GM21737 (cell line): Measurements from ENCODE around the gene FAM50B.

ENCODE experiments used
- ATAC-seq: cut with Tn5 transposase; IDR thresholded peaks from one replicate; pipeline ENCODE4 v1.9.1; 2021; ENCODE audit warnings: mild to moderate bottlenecking, moderate library complexity; ENCODE audit not compliant: unreplicated experiment

FAM50B gene

DNA sequence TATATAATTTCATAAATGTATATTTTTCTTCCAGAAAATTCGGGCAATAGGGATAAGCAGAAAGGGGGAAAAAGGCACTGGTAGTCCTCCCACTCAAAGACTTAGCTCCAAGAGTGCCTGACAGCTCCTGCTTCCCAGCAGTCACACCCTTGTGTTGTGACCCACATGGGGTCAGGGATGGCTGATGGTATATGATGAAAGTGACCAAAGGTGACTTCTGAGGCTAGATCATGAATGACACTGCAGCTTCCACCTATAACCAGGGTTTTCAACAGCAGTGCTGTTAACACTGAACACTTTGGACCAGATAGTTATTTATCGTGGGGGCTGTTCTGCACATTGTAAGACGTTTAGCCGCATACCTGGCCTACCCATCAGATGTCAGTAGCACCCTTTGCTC lies 22.3 kb downstream of the FAM50B start:
- no peak for ATAC-seq

DNA sequence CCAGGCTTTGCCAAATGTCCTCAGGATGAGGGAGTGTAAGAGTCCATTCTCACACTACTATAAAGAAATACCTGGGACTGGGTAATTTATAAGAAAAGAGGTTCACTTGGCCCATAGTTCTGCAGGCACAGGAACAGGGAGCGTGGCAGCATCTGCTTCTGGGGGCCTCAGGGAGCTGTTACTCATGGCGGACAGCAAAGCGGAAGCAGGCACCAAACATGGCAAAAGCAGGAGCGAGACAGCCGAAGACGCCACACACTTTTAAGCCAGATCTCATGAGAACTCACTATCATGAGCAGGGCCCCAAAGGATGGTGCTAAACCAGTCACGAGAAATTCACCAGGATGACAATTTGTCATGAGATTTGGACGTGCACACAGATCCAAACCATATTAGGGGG lies 22.8 kb downstream of the FAM50B start:
- ATAC-seq: no peak

DNA sequence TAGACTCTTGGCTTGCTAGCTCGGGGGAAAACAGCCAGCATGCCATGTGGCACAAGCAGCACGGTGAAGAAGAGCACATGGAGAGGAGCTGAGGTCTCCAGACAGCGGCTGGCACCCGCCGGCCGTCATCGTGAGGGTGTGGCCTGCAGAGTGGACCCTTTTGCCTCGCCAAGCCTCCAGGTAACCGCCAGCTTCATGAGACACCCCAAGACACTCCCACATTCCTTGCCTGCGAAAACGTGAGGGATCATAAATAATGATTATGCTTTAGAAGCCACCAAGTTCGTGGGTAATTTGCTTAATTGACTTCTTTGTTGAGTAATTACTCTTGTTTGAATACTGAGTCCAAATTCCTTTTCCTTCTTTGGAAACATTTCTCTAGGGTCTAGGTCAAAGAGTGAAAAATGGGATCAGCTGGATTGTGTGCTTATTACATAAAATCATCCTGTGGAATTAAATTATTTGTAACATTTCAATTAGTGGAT lies 23.2 kb downstream of the FAM50B start:
- ATAC-seq: no peak

DNA sequence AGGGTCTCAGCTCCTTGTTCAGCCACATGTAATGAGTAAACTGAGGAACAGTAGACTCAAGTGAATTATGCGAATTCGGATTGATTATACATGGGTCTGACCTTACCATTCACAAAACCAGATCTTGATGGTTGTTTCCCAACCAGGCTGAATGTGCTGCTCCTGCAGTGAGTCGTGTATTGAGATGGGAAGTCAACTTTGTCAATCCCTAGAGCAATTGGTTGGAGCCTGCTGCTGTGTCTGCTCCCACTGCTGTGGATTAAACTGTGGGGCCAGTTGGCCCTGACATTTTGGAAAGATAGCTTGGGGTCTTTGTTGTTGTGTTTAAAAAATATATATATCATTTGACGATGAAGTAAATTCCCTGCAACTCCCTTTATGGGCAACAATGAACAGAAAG lies 23.9 kb downstream of the FAM50B start:
- ATAC-seq: no peak

DNA sequence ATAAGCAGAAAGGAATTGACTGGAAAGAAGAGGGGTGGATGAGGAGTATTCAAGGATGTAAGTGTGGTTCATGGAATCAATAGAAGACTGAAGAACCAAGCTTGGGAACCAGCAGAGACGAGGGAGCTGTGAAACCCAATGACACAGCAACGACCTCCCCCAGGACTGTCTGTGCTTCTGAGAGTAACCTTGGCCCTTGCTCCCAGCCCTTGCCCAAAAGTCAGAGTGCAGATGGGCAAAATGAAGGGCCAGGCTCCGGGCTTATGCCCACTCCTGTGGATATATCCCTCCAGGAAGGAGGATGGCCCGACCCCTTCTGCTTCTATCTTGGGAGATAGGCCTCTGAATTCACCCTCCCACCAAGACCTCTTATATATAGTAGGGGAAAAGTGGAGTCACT lies 24.9 kb downstream of the FAM50B start:
- ATAC-seq: no peak

DNA sequence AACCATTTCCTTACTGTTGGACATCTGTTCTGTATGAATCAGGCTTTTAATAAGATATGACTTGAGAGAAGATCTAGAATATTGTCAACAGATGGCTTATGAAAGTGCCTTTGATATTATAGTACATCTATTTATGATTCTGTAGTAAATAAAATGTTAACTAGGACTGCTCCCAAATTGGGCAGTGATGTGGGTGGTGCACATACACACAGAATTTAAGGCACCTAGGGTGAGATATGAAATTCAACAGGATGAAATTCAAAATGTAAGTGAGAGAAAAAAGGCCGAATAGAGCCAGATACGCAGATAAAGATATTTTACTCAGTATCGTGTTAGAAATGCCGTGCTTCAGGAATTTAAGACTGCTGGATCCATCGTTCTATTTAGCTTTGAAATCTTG lies 26.3 kb downstream of the FAM50B start:
- no peak for ATAC-seq

DNA sequence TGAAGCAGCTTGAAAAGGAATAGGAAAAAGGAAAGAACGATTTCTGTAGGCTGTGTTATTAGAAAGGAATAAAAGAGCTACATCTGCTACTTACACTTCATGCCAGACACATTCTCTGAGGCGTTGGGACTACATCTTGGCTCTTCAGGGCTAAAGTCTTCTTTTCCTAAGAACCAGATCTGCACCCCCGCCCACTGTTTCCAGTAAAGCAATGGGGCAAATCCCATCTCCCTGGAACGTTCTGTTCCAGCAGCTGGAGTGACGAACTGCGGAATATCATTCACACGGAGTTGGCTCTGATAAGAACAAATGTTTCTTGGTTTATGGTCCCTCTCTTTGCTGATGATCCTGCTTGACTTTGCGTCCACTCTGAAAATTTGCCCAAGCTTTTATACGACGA lies 26.9 kb downstream of the FAM50B start:
- ATAC-seq: no peak

DNA sequence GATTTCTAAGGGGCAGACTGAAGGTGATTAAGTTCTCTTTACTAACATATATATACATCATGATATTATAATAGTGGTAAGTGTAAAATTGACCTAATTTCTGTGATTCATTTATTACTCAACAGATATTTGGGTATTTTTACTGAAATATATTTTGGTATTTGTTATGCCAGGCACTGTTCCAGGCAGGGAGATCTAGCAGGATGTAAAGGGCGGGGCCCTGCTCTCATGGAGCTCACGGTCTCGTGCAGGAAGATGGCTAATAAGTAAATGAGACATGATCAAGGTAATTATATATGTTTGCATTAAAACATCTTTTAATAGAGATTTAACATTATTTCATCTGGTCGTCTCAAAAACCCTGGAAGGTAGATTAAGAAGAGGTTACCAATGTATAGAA lies 27.7 kb downstream of the FAM50B start:
- ATAC-seq: no peak

DNA sequence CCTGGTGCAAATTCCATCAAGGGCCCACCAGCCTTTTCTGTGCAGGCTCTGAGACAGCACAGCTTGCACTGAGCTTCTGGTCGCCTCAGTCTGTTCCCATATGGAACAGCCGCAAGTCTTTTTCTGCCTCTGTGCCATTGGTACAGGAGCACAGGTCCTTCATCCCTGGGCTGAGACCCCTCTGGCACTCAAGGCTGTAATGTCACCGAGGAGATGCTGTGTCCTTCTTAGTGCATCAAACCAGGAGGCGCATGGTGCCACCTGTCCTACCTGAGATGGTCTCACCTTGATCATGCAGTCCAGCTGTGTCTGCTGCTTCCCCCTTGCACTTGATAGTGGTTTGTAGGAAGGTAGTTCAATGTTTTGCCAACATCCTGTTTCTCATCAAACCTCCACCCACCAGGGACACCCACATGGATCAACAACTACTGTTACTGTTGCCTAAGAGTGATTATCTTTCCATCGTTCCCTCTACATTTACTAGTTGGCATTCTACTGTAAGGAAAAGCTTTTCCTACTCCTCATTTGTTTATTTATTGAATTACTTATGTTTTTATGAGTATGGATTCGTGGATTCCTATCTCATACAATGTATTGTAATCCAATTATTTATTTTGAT lies 29.0 kb downstream of the FAM50B start:
- no peak for ATAC-seq

DNA sequence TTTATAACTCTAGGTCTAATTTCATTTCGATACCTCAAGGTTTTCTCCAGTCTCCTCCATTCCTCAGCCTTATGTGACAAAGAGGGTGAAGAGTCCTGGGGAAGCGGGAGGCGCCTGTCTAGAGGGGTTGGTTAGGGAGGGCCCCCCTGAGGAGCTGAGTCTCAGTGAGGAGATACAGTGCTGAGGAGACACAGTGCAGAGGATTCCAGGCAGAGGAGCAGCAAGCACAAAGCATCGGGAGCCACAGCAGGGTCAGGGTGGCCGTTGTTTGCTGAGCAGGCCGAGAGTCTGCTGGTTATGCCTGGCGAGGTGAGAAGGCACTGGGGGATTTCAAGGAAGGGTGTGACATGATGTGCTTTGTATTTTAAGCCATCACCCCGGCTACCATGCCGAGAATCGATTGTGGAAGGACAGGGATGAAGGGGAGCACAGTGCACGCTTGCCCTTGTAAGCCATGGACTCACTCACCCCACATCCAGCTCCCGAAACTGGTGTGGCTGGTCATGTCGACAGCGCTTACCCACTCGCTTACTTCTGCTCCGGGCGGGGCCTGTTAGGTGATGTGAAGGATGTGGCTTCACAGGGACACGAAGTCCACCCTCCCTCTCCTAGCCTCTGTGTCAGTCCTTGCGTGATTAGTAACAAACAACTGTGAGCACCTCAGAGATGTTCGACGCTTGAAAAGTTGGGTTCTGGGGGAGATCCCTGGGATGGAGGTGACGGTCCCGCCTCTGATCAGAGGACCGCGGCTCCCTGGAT lies 30.2 kb downstream of the FAM50B start:
- ATAC-seq: no peak

DNA sequence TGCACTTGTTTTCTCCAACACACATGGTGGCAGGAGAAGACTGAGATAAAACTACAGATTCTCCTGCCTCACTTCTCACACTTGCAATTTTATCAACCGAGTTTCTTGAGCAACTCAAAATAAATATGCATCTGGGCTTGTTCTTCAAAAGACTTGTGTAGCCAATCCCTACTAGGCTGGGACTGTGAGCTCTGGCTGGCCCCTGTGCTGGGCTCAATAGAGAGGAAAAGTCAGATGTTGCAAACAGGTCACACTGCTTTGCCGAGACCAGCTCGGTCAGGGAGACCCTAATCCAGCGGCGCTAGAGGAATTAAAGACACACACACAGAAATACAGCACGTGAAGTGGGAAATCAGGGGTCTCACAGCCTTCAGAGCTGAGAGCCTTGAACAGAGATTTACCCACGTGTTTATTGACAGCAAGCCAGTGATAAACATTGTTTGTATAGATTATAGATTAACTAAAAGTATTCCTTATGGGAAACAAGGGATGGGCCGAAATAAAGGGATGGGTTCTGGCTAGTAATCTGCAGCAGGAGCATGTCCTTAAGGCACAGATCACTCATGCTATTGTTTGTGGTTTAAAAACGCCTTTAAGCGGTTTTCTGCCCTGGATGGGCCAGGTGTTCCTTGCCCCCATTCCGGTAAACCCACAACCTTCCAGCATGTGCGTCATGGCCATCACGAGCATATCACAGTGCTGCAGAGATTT lies 32.7 kb downstream of the FAM50B start:
- no peak for ATAC-seq

DNA sequence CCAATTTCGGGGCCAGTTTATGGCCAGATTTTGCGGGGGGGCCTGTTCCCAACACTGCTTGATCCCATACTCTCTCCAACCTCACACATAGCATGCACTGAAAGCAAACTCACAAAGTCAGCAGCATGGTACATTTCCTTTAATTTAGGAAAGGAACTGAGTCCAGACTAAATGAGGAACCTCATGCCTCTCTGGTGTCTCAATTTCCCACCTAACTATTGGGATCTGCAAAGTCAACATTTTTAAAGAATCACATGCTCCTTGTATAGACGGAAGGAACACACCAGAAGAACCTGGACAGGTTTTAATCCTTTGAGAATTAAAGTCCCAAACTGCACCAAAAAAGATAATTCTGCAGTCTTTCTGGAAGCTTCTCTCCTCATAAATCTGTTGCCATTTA lies 33.3 kb downstream of the FAM50B start:
- ATAC-seq: no peak

DNA sequence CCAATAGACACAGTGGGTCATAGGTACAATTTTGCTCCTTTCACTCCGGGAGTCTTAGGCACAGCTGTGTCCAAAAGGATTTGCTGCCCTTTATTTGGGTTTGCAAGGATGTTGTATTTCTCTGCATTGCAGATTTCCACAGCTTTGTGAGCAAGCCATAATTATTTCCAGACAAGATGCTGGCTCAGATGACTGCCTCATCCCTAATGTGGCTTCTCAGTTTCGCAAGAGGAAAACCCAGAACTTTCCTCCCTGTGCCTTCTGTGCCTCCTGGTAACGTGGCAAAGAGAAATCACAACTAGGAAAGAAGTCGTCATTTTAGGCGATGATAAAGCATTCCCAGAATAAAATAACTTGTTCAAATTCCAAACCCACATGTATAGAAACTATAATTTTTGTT lies 33.7 kb downstream of the FAM50B start:
- ATAC-seq: no peak

DNA sequence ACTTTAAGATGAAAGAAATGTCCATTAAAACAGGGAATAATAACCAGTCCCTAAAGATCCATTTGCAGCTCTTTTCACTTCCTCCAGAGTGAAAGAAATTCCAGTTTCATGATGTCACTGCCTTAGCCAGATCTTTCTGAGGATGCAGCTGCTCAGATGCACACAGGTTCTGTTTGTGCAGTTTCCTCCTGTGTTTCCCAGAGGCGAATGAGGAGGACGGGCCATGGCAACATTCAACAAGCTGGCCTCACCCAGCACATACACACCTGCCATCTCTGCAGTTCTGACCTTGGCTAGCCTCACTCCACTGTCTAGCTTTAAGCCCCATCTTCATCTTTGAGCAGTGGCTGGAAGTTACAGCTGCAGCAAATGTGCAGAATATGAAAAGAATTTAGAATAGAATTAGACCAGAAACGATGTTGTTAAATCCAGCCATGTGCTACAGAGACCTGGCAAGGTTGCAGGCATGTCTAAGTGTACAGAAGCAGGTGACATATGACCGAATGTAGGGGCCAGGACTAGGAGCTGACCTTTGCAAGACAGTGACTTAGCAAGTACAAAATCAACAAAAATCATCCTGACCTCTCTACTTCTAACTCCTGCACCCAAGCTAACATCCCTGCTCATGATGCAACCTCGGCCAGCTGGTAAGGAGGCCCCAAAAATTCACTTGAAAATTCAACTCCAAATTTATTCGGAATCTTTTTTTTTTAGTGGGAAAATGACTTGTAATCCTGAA lies 35.0 kb downstream of the FAM50B start:
- no peak for ATAC-seq

DNA sequence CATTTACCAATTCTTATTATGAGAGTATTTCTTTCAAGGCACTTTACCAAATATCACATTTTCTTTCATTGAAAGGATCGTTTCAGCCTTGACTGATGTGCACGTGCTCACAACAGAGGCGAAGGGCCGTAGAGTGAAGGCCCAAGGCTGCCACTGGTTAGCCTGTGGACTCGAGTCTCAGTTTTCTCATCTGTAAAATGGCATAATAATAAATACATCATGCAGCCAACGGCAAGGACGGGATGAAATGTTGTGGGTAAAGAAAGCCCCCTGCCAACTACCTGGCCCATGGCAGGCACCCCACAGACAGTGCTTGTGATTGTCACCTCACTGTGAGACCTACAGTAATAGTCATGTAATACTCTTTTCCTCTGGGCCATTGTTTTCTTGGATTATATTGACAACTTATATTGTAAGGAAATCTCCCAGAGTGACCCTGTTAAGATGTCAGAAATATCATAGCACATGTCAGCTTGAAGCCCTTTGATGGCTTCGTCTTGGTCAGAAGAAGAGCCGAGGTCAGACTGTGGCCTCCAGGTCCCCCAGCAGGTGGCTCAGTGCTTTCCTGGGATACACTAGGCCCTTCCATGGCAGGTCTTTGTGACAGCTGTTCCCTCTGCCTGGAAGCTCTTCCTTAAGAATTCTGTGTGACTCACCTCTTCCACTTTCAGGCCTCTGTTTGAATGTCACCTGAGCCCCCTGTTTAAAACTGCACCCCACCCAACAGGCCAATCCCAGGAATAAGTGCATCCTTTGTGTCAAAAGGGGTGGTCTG lies 36.3 kb downstream of the FAM50B start:
- ATAC-seq: no peak

DNA sequence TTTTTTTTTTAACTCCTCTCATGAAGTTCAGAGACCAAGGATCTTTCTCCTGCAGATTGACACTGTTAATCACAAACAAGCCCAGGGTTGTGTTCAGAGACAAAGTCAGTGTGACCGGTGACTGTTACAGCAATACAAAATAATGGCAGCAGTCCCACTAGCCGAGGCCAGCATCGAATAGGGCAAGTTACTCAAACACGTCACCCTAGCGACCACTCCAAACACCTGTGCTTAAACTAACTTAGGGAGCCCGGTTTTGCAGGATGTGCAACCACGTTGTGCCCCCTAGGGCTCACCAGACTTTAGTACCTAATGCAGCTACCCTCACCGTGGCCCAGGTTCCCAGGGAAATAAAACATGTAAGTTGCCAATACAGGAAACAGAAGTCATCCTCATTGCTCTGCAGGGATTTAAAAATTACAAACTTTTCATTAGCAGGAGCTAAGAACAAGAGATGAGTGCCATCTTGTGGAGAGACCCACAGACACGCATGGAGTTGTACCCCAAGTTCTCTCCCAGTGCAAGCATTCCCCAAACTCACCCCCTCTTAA lies 38.1 kb downstream of the FAM50B start:
- ATAC-seq: no peak

DNA sequence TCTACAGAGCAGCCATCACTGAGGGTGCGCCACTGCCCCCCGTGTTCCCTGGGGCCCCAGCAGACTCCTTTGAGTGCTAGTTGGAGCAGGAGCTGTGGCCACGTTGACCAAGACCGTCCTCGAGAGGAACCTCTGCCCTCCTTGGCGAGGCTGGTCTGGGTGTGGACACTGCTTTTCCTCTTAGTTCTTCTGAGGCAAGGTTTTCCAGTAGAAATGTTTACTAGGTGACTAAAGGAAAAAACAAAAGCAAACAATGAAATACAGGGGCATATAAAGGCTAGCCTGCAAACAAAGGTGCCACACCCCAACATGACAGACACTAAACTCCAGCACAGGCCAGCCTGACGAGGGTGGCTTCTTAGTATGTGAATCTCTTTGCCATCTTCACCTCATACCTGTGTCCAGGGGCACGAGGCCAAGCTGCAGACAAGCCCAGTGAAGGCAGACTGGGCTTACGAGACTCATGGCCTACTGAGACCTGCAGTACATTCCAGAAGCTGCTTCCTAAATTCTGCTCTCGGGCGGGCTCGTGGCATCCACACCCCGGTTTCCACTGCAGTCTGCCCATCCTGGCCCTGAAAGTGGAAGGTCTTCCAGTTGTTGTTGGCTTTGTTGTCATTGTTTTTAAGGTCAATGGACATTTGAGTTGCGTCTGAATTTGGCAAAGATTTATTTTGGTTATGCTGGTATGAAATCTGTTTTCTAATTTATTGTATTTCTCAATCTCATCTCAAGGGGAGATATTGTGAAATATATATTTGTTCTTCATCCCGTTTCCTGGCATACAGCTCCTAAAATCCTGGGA lies 39.2 kb downstream of the FAM50B start:
- ATAC-seq: no peak

DNA sequence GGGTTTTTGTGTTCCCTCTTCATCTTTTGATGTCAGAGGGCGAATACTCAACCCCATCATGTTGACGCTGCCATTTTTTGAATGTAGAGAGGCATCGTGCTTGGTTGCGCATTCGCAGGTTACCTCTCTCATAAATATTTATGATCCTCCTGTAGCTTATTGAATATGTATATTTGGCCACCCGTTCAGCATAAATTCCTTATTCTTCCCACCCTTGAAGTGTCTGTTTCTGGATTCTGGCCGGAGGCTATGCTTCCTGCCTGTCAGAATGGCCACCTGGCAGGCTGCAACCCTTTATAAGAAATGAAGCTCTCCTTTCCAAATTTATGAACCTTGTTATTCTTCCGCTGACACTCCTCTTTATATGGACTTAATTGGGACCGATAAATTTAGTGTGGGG lies 40.9 kb downstream of the FAM50B start:
- no peak for ATAC-seq

DNA sequence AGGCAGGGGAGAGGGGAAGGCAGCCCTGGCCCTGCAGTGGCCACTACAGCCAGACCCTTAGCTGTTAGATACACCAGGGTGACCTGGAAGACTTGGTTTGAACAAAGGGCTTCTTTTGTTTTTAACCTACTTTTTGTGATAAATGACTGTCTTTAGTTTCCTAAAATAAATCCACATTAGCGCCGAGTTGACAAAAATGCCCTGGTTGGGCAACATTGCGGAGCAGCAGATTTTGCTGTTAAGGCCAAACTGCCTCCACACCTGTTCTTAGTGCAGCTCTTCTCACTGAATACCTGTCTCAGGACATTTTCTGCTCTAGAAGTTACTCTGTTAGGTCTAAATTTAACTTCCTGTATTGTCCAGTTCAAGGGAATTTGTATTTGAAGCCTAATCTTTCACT lies 42.7 kb downstream of the FAM50B start:
- ATAC-seq: no peak

DNA sequence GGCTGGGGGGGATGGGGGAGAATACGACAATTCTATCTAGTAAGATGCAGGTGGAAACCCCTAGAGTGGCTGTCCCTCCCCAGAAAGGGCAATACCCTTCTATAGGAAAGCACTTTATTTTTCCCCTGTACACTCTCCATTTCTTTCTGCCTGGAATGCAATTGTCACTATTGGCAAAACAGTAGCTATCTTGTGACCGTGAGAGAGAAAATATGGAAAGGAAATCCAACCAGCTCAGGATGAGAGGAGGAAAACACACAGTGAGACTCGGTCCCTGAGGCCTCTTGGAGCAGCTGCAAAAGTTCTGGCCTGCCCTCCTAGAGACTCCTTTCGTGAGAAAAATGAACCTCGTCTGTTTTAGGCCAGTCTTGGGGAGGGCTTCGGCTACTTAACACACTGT lies 43.4 kb downstream of the FAM50B start:
- ATAC-seq: no peak
